K562 (cell line): ENCODE results near the gene DHCR7. TPM values are rescaled to one million over a fixed set of nuclear protein-coding genes. Genes with fewer than 3 reads are reported as not detected.

Experiments used
- ATAC-seq: fragments of 200-7000 bp; cut with Tn5 transposase; 3 replicates; pipeline ENCODE4 v1.9.1; 2020; ENCODE audit warnings: moderate library complexity
- BruUV-seq: library from RNA; stranded (reverse); fragments of 400-500 nt; replicated peaks from 2 replicates; lab custom pipeline; 2021; lab: Mats Ljungman, UMichigan
- CTCF ChIA-PET: fragments of 300-600 bp; formaldehyde crosslinking; extraction: SDS; loops from one replicate; lab custom pipeline; 2021; ENCODE audit warnings: low intra/inter-chr PET ratio; lab: Yijun Ruan, JAX
- POLR2A ChIA-PET: fragments of 300-600, 350-650 bp; sonication (Branson Sonifier 250); formaldehyde crosslinking; extraction: SDS; loops from one replicate; lab custom pipeline; 2021; ENCODE audit warnings: antibody characterized with exemption, inconsistent platforms; lab: Yijun Ruan, JAX
- DNase-seq, 4 experiments: peaks; one replicate each; pipeline versions ENCODE4 v3.0.0 to v3.0.0-alpha.2; 2011 to 2018; ENCODE audit warnings: low spot score in 3 of 4, mixed read lengths in 3 of 4; ENCODE audit errors: extremely low read depth in 1 of 4
- FAIRE-seq: peaks from 2 replicates; lab custom pipeline; 2011; peaks lifted over from hg19 to GRCh38; lab: Jason Lieb, UNC
- H2AFZ ChIP-seq: 2 replicates; pipeline ENCODE4 v1.6.0; 2011; ENCODE audit warnings: low read depth, low read length, control low read depth, inconsistent platforms
- H3K27ac ChIP-seq: fragments of 200-600 bp; 3 replicates; pipeline ENCODE4 v1.8.0; 2011; ENCODE audit warnings: low read depth, mild to moderate bottlenecking, control low read depth, inconsistent platforms, low read length, moderate library complexity, mixed read lengths; ENCODE audit errors: extremely low read depth
- H3K27me3 ChIP-seq, 2 experiments: fragments of 300-600 bp in 1 of 2; 2 replicates in 1 of 2; 3 replicates in 1 of 2; pipeline versions ENCODE4 v1.6.0 to v1.8.0; 2011; ENCODE audit warnings: inconsistent platforms in 2 of 2, low read length in 2 of 2, mild to moderate bottlenecking in 1 of 2, mixed read lengths in 1 of 2, moderate library complexity in 1 of 2; ENCODE audit not compliant: control insufficient read depth in 2 of 2, insufficient read depth in 2 of 2
- H3K36me3 ChIP-seq: fragments of 300-600 bp; 3 replicates; pipeline ENCODE4 v1.8.0; 2011; ENCODE audit warnings: mild to moderate bottlenecking, low read length, inconsistent platforms; ENCODE audit not compliant: control insufficient read depth, insufficient read depth
- H3K4me1 ChIP-seq, 2 experiments: fragments of 200-600 bp in 1 of 2; replicated peaks in 1 of 2; 2 replicates in 1 of 2; 3 replicates in 1 of 2; pipeline versions ENCODE4 v1.5.1 to v1.8.0; 2011; ENCODE audit warnings: inconsistent platforms in 2 of 2, low read length in 2 of 2, mild to moderate bottlenecking in 1 of 2, mixed read lengths in 1 of 2, moderate library complexity in 1 of 2; ENCODE audit not compliant: control insufficient read depth in 2 of 2, insufficient read depth in 2 of 2
- H3K4me2 ChIP-seq: 2 replicates; pipeline ENCODE4 v1.6.1; 2011; ENCODE audit warnings: low read length, control low read depth, inconsistent platforms, mixed read lengths; ENCODE audit not compliant: insufficient read depth
- H3K4me3 ChIP-seq: fragments of 200-600 bp; sonication (generic), shearing (Covaris generic); 2 replicates; pipeline ENCODE4 v1.5.1; 2016; ENCODE audit warnings: control low read depth, inconsistent platforms
- H3K79me2 ChIP-seq: fragments of 200-600 bp; 3 replicates; pipeline ENCODE4 v1.8.0; 2011; ENCODE audit warnings: low read length, inconsistent platforms; ENCODE audit not compliant: control insufficient read depth, insufficient read depth
- H3K9ac ChIP-seq, 2 experiments: 2 replicates each; pipeline versions ENCODE4 v1.6.0 to v1.6.1; 2011; ENCODE audit warnings: low read depth in 2 of 2, low read length in 2 of 2, control low read depth in 1 of 2, inconsistent platforms in 1 of 2, mild to moderate bottlenecking in 1 of 2, mixed read lengths in 1 of 2; ENCODE audit not compliant: insufficient read depth in 1 of 2
- H3K9me1 ChIP-seq: one replicate; pipeline ENCODE4 v1.6.0; 2011; ENCODE audit warnings: inconsistent platforms, mild to moderate bottlenecking, low read length, moderate library complexity; ENCODE audit not compliant: control insufficient read depth, insufficient read depth
- H3K9me3 ChIP-seq: replicated peaks from 2 replicates; pipeline ENCODE4 v1.5.1; 2011; ENCODE audit warnings: low read depth, low read length, inconsistent platforms; ENCODE audit not compliant: control insufficient read depth, insufficient read depth
- H4K20me1 ChIP-seq: replicated peaks from 2 replicates; pipeline ENCODE4 v1.6.1; 2011; ENCODE audit warnings: low read length, inconsistent platforms, mixed read lengths; ENCODE audit not compliant: control insufficient read depth, insufficient read depth
- POLR2G ChIP-seq: fragments of 200-400 bp; formaldehyde crosslinking; IDR thresholded peaks from 2 replicates; pipeline ENCODE4 v1.6.1; 2017; ENCODE audit warnings: low read depth, mild to moderate bottlenecking, antibody characterized with exemption, low read length, moderate library complexity
- RBFOX2 ChIP-seq: fragments of 200-400 bp; formaldehyde crosslinking; IDR thresholded peaks from 2 replicates; pipeline ENCODE4 v1.6.1; 2017; ENCODE audit warnings: low read depth, mild to moderate bottlenecking, low read length, moderate library complexity
- ZBTB26 ChIP-seq: fragments of 450-650 bp; formaldehyde crosslinking; IDR thresholded peaks from 2 replicates; pipeline ENCODE4 v1.4.0; 2022; ENCODE audit warnings: missing genetic modification characterization
- ZNF140 ChIP-seq: fragments of 250-450 bp; sonication (Bioruptor Pico); IDR thresholded peaks from 2 replicates; pipeline ENCODE4 v1.8.0; 2021; ENCODE audit warnings: moderate library complexity, mild to moderate bottlenecking, inconsistent platforms
- WGBS: fragments of 100-300 bp; shearing (Covaris generic); methylation state at CpG from one replicate; pipeline ENCODE4 v1.1.6; 2016; ENCODE audit warnings: low coverage, mixed read lengths; ENCODE audit not compliant: insufficient coverage; ENCODE audit errors: missing lambda C conversion rate; 5-methylcytosine and 5-hydroxymethylcytosine counted together
- in situ Hi-C: fragments of 300-500 bp; cut with MboI; formaldehyde crosslinking; loops from 4 replicates; pipeline ENCODE4 v1.15.0; 2018; ENCODE audit warnings: inconsistent platforms, mixed read lengths
- intact Hi-C: fragments of 100-400 bp; cut with micrococcal nuclease; formaldehyde crosslinking; loops from 2 replicates; pipeline ENCODE4 v1.14.2; 2022
- polyA plus RNA-seq, 8 experiments: library from polyadenylated mRNA; depleted of rRNA in 4 of 8; stranded (reverse) in 5 of 8; unstranded in 3 of 8; fragments of >200 nt; fragmentation: Nextera tagmentation in 2 of 8; fragmentation: Illumina TruSeq in 1 of 8; extraction: Ambion mirVana in 2 of 8; extraction: Trizol in 1 of 8; gene quantifications; 2 replicates each; pipeline versions ENCODE4 v1.2.1 to v1.2.3, GENCODE V29; 2011 to 2014; ENCODE audit warnings: inconsistent platforms in 1 of 8, missing spikeins in 1 of 8
- total RNA-seq, 7 experiments: library from RNA; depleted of rRNA in 6 of 7; stranded (reverse); fragments of >200 nt in 6 of 7; fragmentation: Illumina TruSeq in 2 of 7; extraction: Trizol in 2 of 7; gene quantifications; 2 replicates each; pipeline versions ENCODE4 v1.2.1 to v1.2.3, GENCODE V29; 2011 to 2021; ENCODE audit warnings: low replicate concordance in 1 of 7

The DHCR7 gene
- total and polyA plus RNA-seq, 9 of the 15 experiments (the other 6 are each of a cell fraction or from before 2014, with no cell fraction given): 8.4 to 192 (median 82.4) TPM

- Histone ChIP-seq H3K9me1 (peaks cover 5% of the 10 kb centered on the region), H3K9me3 (no peaks in the 10 kb centered on the region), H3K4me1 (peaks cover 9 to 15% of the 10 kb centered on the region in 2 experiments; a peak in 3 of 5 replicates), H3K4me2 (no peak overlapping the region), H3K27me3 (no peaks in the 10 kb centered on the region), H3K27ac (no peak overlapping the region), H2AFZ (no peak overlapping the region), H4K20me1 (peaks cover 52% of the 10 kb centered on the region), H3K79me2 (no peaks in the 10 kb centered on the region; the same call in 2 of the 3 replicates), H3K4me3 (no peak overlapping the region), H3K9ac (no peak overlapping the region; a peak in 2 of 4 replicates), H3K36me3 (peaks cover 83% of the 10 kb centered on the region)
- in situ Hi-C loops (no loop called here), intact Hi-C loops (no loop called here)
- WGBS: 90% methylated on average over 5 of the region's 6 CpGs
- POLR2A ChIA-PET: interaction anchor here (3.6 kb wide), 1 partner anchor 11 kb away, joined by 26 read pairs; the partner anchor contains the start of gene DHCR7
- TF ChIP-seq ZNF140 (no peak), RBFOX2 (peak; percentile 46), ZBTB26 (CRISPR knock-in tag) (no peak), POLR2G (peak; percentile 49; the same call in 1 of the 2 replicates)
- no TSS peak for BruUV-seq
- CTCF ChIA-PET: no interaction called here
- DNase-seq: no peak
- no peak for FAIRE-seq
- no peak for ATAC-seq
Observed at GRCh38 chr11:71437399-71437798, 10.8 kb downstream of the DHCR7 start.
